ENCODE data around the gene POLG.

The POLG gene

GRCh38 chr15:89379251-89379695, 44.6 kb upstream of the POLG start:
- no peak for TF ChIP-seq CTCF (conservative IDR thresholded peaks at IDR 0.05; ENCODE audit: low read depth, low read length)
- no peak for DNase-seq (ENCODE audit: low read depth)
- H3K4me3 ChIP-seq (ENCODE audit: low read depth, low read length) = no peak overlapping the region

GRCh38 chr15:89378296-89379151, 43.9 kb upstream of the POLG start:
- no peak for DNase-seq (ENCODE audit: low read depth)
- TF ChIP-seq CTCF (conservative IDR thresholded peaks at IDR 0.05; ENCODE audit: low read depth, low read length) = no peak
- H3K4me3 ChIP-seq (ENCODE audit: low read depth, low read length) = no peak overlapping the region

GRCh38 chr15:89377842-89378295, 43.2 kb upstream of the POLG start:
- no peak for DNase-seq (ENCODE audit: low read depth)
- no peak overlapping the region for H3K4me3 ChIP-seq (ENCODE audit: low read depth, low read length)
- no peak for TF ChIP-seq CTCF (conservative IDR thresholded peaks at IDR 0.05; ENCODE audit: low read depth, low read length)

- no peak for DNase-seq (ENCODE audit: low read depth)
- no peak for TF ChIP-seq CTCF (conservative IDR thresholded peaks at IDR 0.05; ENCODE audit: low read depth, low read length)
These were observed 42.6 kb upstream of the POLG start for GRCh38 chr15:89377024-89377841.

GRCh38 chr15:89376388-89376787, 41.8 kb upstream of the POLG start:
- no peak for TF ChIP-seq CTCF (conservative IDR thresholded peaks at IDR 0.05; ENCODE audit: low read depth, low read length)
- H3K4me3 ChIP-seq (ENCODE audit: low read depth, low read length) = no peak overlapping the region
- DNase-seq (ENCODE audit: low read depth) = no peak

More at GRCh38 chr15:89377024-89377841, 42.6 kb upstream of the POLG start:
- H3K4me3 ChIP-seq (ENCODE audit: low read depth, low read length) = no peak overlapping the region

GRCh38 chr15:89375093-89376005, 40.7 kb upstream of the POLG start:
- H3K4me3 ChIP-seq (ENCODE audit: low read depth, low read length) = no peak overlapping the region
- DNase-seq (ENCODE audit: low read depth) = no peak
- TF ChIP-seq CTCF (conservative IDR thresholded peaks at IDR 0.05; ENCODE audit: low read depth, low read length) = no peak

All from choroid plexus epithelial cell (primary cell).